GM19035 (cell line): ENCODE results near the gene CSTB.

Experiments used
- ATAC-seq: cut with Tn5 transposase; IDR thresholded peaks from one replicate; pipeline ENCODE4 v1.9.1; 2021; ENCODE audit not compliant: unreplicated experiment

Gene CSTB

DNA sequence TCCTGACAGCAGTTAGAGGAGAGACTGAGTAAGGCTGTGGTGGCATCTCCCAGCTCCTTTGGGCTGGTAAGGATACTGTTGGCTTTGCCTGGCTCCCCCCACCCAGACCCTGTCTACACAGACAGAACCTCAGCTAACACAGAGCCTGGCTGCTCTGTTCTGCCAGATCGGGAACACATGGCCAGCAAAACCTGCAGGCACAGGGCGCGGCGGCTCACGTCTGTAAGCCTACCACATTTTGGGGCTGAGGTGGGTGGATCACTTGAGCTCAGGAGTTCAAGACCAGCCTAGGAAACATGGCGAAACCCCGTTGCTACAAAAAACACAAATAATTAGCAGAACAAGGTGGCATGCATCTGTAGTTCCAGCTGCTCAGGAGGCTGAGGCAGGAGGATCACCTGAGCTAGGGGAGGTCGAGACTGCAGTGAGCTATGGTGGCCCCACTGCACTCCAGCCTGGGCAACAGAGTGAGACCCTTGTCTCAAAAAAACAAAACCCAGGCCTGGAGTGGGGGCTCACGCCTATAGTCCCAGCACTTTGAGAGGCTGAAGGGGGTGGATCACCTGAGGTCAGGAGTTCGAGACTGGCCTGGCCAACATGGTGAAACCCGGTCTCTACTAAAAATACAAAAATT lies 6.7 kb downstream of the CSTB start:
- no peak for ATAC-seq

DNA sequence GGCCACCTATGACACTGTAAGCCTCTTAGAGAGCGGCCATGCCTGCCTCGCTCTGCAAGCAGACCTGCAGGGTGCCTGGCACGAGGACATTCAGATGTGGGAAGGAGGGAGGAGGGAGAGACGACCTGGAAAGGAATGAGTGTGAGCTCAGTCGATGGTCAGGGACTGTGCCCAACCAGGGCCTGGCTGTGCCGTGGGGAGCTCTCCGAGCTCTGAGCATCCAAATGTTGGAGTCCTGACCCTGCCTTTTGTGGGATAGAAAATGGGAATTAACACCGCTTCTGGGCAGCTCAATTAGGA lies 7.3 kb downstream of the CSTB start:
- ATAC-seq = no peak

DNA sequence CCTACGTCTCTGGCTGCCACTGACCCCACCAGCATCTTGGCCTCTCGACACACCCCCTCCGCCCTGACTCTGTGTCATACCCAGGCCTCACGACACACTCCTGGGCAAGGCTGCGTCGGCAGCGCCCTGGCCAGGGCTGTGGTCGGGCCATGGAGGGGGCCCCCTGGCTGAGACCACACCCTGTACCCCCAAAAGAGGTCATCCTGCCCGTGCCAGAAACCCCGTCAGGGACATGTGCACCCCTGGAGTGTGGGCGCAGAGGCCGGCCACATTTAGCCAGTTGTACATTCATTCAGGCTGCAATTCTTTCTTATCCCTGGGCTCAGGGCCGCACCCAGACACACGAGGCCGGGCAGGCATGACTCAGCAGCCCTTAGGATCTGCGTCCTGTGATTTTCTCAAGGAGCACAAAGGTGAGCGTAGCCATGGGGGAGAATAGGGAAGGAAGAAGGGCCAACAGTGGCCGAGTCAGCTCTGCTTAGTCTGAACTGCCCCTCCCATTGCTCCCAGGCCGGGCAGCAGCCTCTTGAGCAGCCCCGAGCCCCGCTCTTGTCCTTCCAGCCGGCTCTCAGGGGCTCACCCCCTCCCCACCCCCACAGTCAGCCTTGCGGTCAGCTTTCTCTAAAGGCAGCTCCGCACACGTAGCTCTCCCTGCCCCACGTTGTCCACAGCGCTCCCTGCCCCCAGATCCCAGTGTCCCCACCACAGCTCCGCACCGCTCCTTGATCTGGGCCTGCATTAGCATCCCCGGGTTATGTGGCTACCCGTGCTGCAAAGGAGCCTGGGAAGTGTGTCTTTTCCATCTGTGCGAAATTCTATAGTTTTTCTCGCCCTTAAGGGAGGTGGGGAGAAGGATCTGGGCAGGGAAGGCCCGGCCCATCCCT lies 7.9 kb downstream of the CSTB start:
- no peak for ATAC-seq

DNA sequence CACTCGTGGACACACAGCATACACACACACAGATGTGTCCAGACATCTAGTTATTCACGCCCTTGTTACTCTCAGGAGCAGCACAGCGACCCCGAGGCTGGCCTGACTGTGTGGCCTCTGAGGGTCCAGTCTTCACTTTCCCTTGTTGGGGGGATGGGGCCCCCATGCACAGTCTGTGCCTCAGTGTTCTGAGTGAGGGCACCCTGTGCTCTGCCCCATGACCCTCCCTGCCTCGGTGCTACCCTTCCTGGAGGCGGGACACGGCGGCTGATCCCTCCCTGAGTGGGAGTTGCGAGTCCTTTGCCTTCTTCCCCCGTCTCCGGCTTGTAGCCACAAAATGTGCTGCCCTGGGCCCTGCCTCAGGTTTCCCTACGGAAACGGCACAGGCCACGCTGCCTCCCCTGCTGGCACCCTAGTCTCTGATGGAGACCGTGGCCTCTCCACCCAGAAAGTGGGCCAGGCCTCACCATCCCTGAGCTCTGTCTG lies 8.6 kb downstream of the CSTB start:
- ATAC-seq = no peak

DNA sequence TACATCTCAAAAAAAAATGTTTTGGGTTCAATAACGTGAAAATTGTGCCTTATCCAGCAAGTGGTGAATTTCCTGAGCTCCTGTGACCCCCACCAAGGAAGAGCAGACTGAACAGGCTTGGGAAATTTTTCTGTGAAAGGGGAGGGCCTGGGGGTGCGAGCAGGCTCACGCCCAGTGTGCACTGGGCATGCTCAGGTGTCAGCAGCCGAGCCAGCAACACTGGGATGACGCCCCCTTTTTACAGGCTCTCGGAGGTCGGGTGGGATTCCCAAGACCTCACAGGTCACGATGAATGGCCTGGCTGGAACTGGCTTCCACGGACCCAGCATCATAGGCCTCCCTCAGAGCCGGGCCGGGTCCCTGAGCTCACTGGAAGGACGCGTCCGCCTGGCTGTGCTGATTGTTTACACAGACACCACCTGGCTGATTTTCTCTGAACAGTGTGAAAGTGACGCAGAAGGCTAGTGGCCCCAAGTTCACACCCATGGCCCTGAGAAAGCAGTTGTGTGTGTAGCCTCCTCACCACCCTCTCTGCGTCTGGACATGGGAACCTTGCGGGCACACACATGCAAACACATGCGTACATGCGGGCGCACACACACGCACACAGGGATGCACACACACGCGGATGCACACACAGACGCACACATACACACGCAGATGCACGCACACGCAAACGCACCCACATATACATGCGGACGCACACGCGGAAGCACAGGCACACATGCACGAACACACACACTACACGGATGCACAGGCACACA lies 9.2 kb downstream of the CSTB start:
- ATAC-seq = no peak

DNA sequence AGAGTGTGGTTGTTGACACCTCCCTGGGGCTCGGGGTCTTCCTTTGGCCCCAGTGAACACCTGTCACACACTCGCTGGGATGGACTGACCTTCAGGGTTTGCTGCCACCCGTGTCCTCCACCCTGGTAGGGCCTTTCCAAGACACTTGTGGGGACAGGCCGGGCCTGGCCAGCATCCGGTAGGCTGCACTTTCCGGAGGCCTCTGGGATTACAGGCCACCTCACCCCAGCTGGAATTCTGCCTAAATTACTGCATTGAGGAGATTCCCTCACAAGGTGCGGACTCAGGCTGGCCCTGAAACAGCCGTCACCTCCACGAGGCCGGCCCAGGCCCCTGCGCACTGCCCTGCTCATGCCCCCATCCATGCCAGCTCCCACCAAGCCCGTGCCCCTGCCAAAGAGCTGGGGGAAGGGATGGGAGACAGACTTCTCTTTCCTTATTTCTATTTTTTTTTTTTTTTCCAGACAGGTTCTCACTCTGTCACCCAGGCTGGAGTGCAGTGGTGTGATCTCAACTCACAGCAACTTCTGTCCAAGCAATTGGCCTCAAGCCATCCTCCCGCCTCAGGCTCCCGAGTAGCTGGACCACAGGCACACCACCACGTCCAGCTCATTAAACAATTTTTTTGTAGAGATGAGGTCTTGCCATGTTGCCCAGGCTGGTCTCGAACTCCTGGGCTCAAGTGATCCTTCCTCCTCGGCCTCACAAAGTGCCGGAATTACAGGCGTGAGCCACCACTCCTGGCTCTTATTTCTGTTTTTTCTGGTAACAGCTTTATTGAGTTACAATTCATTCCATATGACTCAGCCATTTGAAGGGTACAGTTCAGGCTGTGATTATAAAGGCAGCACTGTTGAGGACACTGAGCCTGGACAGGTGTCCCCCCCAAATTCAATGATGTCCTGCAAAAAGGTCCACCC lies 11.3 kb downstream of the CSTB start:
- ATAC-seq = no peak

DNA sequence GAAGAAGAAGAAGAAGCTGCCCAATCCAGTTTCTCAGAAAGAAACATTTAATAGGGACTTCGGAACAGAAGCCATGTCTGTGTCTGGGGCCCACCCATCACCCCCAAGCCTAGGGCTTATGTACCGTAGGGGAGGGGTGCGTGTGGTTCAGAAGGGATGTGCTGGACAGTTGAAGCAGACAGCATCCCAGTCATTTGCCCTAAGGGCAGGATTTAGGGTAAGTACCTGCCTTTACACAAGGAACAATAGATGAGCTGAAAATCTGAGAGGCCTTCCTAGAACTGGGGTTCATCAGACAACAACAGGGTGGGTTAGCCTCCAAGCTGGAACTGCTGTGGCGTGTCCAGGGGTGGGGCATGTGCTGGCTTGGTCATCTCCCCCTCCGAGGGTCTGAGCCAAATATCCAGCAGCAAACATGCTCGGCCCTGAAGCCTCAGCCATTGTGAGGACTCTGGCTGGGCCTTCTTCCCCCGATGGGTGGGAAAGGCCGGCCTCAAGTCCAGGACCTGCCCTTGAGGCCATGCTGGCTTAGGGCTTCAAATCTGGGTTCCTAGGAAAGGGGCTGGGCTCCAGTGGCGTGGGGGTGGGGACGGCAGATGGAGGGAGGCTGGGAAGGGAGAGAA lies 12.1 kb downstream of the CSTB start:
- no peak for ATAC-seq

DNA sequence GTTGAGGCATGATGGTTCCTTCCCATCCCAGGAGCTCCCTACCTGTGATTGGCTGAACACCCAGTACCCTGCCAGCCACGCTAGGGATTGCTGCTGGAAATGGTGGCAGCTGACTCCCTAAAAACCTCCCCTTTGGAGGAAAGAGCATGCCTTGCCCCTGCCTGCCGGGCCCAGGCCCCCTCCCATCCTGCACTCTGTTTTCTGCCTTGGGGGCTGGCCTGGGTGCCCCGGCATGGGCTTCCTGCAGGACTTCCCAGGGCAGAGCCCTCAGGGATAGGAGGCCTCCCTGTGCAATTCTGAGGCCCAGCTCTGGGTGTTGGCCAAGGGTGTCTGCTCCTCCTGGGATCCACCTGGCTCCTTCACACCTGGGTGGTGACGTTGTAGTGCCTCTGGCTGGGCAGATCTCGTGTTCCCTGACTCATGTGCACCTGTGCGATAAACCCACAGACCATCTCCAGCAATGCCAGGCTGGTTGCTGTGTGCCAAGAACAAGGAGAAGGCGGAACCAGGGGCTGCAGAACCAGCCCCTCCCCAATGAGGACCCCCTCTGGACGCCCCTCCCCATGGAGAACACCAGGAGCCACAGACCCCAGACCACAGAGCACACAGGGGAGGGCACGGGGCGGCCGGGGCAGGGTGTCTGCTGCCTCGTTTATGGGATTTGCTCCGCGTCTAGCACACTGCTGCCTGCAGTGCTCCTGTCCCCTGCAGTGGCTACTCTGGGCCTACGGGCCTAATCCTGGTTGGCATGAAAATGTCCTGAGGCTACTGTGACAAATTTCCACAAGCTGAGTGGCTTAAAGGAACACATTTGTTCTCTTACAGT lies 13.6 kb downstream of the CSTB start:
- no peak for ATAC-seq

DNA sequence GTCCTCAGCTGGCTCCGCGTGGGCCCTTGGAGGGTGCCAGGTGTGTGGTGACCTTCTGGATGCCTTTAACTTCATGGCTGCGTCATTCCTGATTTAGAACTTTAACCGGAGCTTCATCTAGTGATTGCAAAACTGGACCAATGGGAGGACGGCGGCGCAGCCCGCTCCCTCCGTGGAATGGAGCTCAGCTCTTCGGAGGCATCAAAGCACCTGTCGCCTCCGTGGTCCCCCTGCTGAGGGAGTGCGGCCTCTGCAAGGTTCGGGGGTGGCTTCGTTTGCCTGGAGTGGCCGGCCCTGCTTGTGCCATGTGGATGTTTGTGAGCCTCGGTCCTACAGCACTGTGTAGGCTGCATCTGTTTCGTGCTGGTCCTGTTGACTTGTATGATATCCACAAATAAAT lies 14.2 kb downstream of the CSTB start:
- ATAC-seq = no peak

DNA sequence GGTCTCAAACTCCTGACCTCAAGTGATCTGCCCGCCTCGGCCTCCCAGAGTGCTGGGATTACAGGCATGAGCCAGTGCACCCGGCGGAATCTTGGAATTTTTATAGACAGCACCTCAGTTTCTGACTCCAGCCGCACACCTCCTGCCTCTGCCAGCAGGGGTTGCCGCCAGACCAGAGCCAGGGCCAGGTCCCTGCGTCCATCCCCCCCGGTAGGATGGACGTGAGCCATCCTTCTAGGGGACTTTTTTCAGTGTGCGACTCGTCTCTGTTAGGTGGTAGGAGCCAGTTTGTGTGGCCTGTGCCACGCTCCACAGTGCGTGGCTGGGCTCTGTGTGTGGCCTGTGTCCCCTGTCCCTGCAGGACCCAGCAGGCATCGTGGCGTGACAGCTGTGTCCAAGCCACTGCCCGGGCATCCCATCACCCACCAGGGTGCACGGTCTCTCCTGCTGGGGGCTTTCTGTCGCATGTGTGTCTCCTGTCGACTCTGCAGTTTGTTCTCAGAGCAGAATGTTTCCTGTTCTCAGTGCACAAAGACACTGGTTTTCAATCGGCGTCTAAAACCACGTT lies 15.6 kb downstream of the CSTB start:
- ATAC-seq = no peak

DNA sequence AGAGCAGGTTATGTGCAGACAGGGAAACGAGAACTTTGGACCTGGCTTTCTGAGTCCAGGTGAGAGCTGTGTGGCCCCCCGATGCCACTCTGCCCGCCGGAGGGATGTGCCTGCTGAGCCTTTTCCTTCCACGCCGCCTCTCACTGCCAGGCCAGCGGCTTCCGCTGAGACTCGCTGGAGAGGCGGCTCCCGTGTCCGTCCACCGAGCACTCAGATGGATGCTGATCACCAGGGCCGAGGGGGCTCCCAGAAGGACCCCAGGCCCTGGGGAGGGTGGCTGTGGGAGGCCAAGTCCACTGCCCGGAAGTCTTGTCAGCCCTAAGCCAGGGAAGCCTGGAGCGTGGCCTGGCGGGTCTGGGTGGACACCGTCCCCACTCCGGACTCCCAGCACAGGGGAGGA lies 16.5 kb downstream of the CSTB start:
- no peak for ATAC-seq

DNA sequence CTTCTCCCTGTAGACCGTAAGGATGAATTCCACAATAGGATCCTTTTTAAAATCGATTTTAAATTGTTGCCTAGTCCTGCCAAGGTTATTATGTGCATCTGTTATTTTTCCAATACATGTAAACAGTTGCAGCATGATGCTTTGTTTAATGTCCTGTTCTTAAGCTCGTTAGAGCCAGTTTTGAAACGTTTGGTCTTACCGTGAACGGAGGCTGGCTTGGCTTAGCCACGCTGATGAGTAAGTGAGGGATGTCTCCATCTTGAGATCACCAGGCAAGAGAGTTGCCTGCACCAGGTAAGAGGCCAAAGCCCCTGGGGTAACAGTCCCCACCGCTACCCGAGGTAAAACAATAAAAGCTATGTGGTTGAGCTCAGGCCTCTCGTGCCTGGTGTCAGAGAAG lies 17.3 kb downstream of the CSTB start:
- ATAC-seq = no peak

DNA sequence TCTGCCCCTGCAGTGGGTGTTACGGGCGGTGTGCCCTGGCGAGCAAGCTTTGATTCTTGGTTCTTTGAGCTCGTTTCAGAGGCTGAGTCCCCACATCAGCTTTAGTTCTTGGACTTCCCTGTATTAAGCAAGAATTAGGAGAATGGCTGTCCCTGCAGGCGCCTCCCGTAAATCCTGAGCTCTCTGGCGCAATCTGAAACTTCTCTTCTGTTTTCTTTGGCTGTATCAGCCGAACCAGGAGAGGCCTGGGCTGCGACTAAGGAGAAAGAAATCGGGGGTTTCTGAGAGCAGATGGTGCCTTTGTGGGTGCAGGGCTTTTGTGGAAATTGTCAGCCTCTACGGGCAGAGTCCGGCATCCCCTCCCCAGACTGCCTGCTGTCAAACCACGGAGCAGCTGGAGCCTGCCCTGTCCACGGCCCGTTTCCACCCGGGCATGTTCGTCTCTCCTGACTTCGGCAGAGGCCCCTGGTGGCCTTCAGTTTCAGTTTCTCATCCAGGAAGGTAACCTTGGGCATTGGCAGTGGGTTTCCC lies 17.9 kb downstream of the CSTB start:
- no peak for ATAC-seq

DNA sequence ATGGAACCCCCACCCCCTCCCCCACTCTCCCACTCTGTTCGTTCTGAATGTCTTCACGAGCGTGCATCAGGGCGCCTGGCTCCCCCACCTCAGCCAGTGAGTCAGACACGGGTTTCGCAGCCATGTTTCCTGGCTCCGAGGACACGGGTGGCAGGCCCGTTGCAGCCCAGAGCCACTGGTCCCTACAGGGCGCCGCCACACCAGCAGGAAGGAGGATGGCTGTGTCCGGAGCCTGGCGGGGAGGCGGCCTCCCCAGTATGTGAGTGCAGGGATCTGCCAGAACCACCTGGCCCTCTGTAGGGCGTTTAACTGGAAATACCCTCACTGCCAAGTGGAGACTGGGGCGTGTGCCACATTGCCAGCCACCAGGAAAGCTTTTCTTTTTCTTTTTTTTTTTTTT lies 18.5 kb downstream of the CSTB start:
- ATAC-seq = no peak

DNA sequence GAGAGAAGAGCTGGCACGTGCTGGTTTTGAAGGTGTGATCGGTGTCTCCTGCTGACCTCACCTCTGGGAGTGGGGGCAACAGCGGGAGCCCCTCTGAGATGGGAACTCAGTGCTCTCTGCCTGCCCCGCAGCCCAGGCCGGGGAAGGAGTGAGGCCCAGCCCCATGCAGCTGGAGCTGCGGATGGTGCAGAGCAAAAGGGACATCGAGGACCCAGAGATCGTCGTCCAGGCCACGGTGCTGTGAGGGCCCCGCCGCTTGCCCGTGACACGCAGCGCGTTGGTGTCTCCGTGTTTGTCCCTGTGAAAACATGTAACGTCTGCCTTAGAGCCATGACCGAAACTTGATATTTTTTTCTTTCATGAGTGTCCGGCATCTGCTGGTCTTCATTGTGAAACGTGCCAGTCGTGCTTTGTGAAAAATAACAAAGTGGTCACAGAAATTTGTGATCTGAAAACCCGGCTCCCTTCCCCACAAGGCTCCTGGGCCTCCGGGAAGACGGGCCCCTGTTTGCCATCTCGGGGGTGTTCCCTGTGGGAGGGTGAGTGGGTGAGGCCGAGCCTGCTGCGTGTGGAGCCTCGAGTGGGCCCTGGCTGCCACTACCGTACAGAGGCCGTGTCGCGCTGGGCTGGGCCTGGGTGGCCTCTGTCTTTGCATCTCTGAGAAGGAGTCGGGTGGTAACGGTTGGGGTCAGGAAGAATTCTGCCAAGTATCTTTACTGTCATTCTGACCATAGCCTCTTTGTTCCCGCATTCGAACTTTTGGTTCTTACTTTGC lies 20.1 kb downstream of the CSTB start:
- ATAC-seq = no peak

DNA sequence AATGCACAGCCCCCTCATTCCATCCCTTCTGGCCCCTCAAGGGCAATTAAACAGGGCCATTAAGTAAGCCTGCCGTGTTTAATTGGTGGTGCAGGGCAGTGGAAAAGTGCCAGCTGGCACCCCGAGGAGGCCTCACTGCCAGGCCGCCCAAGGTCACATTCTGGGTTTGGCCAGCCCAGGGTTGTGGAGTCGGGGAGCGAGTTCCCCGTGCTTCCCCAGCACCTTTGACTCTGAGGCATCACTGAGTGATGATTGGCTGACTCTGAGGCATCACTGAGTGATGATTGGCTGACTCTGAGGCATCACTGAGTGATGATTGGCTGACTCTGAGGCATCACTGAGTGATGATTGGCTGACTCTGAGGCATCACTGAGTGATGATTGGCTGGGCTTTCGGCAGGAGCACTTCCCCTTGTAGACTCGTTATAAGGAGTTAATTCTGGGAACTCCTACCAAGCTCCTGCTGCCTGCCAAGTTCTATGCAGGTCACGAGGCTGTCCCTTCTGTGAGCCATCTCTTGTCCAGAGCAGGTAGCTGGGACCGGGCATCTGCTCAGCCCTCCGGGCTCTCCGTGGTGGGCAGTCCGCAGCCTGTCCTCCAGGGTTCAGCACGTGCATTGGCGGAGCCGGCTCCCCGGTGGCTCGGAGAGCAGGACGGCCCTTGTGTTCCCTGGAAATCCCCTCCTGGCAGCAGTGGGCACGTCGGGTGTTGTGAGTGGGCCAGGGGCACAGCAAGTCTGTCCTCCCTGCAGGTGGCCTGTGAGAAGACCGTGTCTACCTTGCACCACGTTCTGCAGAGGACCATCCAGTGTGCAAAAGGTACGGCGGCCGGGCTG lies 20.9 kb downstream of the CSTB start:
- no peak for ATAC-seq

DNA sequence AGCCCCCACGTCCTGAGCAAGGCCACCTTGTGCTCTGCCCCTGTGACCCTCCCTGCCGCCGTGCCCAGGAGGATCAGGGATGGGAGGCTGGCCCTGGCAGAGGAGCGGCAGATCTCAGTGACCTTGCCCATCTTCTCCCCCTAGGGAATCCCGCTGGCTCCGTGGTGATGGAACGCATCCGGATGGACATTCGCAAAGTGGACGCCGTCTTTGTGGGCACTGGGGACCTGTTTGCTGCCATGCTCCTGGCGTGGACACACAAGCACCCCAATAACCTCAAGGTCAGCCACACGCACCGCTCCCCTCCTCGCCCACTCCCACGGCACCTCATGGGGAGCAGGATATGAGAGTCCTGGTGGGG lies 22.7 kb downstream of the CSTB start:
- no peak for ATAC-seq
